ENCODE data around the gene UQCC3.
A peak's percentile ranks its signal among the peaks of the same experiment; 100 is the strongest.

UQCC3 gene

DNA sequence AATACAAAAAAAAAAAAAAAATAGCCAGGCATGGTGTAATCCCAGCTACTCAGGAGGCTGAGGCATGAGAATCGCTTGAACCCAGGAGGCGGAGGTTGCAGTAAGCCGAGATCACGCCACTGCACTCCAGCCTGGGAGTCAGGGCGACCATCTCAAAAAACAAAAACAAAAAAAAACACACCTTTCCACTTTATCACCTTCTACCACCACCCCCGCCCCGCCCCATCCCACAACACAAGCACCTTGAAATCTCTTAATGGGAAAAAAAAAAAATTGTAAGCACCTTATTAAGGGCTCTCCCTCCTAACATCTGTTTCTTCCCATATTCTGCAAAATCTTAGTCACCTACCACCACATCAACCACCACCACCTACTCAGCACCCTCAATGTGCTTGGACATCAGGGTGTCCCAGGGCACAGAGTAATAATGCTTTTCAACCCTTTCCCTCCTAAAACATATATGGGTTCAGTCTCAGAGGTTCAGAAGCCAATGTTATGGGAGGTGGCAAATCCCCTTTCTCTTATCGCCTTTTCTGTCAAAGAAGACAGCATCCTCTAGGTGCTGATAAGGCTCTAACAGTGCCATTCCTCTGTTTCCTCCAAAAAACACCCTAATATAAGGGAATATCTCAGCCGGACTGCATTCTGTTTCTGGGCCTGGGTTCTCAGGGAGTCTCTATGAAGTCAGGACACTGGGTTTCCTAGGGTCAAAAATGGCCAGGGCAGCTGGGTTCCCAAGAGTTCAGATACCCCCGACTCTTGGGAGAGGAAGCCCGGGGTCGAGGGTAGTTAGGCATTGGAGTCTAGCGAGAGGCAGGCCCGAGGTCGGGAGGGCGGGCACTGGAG, 19.1 kb upstream of the UQCC3 start:
- DNase-seq (ENCODE audit: insufficient read length, low spot score) (no peak), FAIRE-seq (no peak)
- TF ChIP-seq, protein P1, sequence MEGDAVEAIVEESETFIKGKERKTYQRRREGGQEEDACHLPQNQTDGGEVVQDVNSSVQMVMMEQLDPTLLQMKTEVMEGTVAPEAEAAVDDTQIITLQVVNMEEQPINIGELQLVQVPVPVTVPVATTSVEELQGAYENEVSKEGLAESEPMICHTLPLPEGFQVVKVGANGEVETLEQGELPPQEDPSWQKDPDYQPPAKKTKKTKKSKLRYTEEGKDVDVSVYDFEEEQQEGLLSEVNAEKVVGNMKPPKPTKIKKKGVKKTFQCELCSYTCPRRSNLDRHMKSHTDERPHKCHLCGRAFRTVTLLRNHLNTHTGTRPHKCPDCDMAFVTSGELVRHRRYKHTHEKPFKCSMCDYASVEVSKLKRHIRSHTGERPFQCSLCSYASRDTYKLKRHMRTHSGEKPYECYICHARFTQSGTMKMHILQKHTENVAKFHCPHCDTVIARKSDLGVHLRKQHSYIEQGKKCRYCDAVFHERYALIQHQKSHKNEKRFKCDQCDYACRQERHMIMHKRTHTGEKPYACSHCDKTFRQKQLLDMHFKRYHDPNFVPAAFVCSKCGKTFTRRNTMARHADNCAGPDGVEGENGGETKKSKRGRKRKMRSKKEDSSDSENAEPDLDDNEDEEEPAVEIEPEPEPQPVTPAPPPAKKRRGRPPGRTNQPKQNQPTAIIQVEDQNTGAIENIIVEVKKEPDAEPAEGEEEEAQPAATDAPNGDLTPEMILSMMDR (IDR thresholded peaks at IDR 0.05; ENCODE audit: insufficient read depth, missing control alignments), result no peak

DNA sequence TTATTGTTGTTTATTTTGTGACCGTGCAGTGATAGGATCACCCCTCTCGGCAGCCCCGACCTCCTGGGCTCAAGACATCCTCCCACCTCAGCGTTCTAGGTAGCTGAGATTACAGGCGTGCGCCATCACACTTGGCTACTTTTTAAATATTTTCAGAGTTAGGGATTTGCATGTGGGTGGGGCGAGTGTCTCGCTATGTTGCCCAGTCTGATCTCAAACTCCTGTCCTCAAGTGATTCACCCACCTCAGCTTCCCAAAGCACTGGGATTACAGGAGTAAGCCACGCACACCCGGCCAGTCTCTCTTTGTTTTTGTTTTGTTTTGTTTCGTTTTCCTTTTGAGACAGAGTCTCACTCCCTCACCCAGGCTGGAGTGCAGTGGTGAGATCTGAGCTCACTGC, 17.2 kb upstream of the UQCC3 start:
- TF ChIP-seq, protein P1 (IDR thresholded peaks at IDR 0.05; ENCODE audit: insufficient read depth, missing control alignments), result no peak
- FAIRE-seq (no peak), DNase-seq (ENCODE audit: insufficient read length, low spot score) (no peak)

DNA sequence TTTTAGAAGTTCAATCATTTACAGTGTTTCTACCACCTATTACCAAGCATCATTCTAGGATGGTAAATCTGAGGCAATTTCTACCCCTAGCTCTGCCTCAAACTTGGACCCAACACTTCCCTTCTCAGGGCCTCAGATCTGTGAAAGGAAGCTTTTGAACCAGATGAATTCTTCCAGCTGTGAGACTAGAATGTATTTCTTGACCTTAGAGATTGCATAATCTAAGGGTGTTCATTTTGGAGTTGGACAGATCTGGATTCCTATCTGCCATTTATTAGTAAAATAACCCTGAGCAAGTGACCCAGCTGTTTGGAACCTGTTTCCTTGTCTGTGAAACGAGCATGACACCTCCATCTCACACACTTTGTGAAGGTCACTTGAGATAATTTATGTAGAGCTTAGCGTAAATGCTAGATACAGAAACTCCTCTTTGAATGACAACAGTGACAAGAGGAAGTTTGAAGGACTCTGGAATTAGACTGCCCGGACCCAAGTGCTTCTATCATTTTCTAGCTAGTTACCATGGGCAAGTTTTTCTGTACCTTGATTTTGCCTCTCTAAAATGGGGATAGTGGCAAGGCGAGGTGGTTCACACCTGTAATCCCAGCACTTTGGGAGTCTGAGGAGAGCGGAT, 14.6 kb upstream of the UQCC3 start:
- TF ChIP-seq, protein P1 (IDR thresholded peaks at IDR 0.05; ENCODE audit: insufficient read depth, missing control alignments), result no peak
- FAIRE-seq, result no peak
- DNase-seq (ENCODE audit: insufficient read length, low spot score), result no peak

DNA sequence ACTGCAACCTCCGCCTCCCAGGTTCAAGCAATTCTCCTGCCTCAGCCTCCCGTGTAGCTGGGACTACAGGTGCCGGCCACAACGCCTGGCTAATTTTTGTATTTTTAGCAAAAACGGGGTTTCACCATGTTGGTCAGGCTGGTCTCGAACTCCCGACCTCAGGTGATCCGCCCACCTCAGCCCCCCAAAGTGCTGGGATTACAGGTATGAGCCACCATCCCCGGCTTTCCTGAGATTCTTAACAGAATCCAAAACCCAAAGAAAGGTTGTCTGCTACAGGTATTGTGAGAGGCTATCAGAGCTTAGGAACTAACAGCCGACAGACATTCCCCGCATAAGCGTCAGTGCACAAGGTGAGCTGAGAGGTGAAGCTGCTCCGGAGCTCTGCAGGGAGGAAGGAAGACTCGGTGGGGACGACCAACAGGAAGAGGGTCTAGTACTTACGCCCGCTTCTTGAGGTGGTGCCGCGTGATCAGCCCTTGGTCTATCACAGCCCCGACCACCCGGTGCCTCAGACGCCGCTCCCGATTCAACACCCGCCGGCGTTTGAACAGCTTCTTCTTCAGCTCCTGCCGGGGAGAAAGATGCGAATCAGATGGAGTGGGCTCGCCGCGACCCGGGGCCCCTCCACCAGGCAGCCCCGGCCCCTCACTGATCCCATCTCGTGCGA, 6.9 kb upstream of the UQCC3 start:
- FAIRE-seq (no peak), DNase-seq (ENCODE audit: insufficient read length, low spot score) (no peak)
- TF ChIP-seq, protein P1 (IDR thresholded peaks at IDR 0.05; ENCODE audit: insufficient read depth, missing control alignments), result no peak

DNA sequence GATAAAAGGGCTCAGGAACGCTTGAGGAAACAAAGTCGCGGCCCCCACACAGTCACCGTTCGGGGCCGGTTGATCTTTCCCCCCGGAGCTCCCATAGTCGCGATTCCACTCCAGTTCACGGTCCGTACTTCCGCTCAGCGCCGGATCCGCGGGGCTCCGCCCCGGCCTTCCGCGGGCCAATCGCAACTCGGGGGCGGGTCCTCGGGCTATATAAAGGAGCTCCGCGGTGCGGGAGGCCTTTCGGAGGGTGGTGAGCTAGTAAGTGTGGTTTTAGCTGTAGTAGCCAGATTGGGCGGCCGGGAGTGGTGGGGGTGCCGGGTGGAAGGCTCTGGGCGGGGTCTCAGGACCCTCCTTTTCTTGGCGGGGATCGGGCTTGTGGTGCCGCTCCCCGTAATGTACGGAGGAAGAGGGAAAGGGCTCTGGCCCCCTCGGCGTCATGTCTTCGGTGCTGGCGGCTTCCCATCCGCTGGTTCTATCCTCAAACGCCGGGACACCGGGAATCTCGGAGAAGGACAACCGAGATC, 6.3 kb upstream of the UQCC3 start, which contains the start of the genes C11orf98 and CSKMT:
Gene C11orf98 (minus strand): TSS at position 136 of the 524 bp plus-strand sequence. CDS start 41 bp downstream, at position 95.
Gene CSKMT (plus strand): TSS at position 238 of the 524 bp plus-strand sequence. CDS start 568 bp downstream, outside the sequence.
- DNase-seq (ENCODE audit: insufficient read length, low spot score) (peak; percentile 91), FAIRE-seq (no peak)
- TF ChIP-seq, protein P1 (IDR thresholded peaks at IDR 0.05; ENCODE audit: insufficient read depth, missing control alignments), result no peak

DNA sequence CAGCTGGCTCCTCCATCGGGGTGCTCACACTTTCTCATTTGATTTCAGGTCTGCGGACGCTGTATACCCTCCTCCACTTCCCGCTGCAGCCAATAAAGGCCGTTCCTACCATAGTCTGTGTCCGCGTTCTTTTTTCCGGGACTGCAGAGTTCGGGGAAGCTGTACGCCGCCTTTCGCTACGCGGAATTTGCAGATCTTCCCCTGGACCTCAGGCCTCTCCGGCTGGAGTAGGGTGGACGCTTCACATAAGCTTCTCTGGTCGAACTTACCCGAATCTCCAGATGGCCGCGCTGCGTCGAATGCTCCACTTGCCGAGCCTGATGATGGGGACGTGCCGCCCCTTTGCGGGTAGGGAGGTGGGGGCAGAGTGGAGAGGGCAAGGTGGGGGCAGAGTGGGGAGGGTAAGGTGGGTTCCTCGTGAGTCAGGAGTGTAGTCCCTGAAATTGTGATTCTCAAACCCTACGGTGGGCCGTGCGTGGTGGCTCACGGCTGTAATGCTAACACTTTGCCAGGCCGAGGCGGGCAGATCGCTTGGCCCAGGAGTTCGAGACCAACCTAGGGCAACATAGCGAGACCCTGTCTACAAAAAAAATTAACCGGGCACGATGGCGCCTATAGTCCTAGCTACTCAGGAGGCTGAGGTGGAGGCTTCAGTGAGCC, 5.7 kb upstream of the UQCC3 start:
- TF ChIP-seq, protein P1 (IDR thresholded peaks at IDR 0.05; ENCODE audit: insufficient read depth, missing control alignments), result no peak
- DNase-seq (ENCODE audit: insufficient read length, low spot score), result no peak
- no peak for FAIRE-seq

Data from D721Med (cell line).